Right cardiac atrium (tissue), 5 donors: ENCODE data around the gene HAP1. TPM values are rescaled to one million over a fixed set of nuclear protein-coding genes. Genes with fewer than 3 reads are reported as not detected.
"Not testable (repeated sequence)": the region's sequence is repeated elsewhere in the genome, so short reads cannot be mapped to it uniquely, and the experiment has no call there.

ENCODE experiments used
- ATAC-seq, 2 donors: fragments of 200-7000 bp; cut with Tn5 transposase; one replicate each; pipeline versions ENCODE4 v1.8.0 to v1.9.1; 2020; ENCODE audit warnings: moderate library complexity in 2 of 2, mild to moderate bottlenecking in 1 of 2
- DNase-seq, 3 donors: peaks; one replicate each; pipeline ENCODE4 v3.0.0-alpha.2; 2020
- H3K27ac ChIP-seq: one replicate; pipeline ENCODE4 v1.5.1; 2013; ENCODE audit warnings: mild to moderate bottlenecking, low read length, control low read depth, moderate library complexity
- H3K27me3 ChIP-seq: one replicate; pipeline ENCODE4 v1.6.1; 2013; ENCODE audit not compliant: control insufficient read depth, insufficient read depth
- H3K4me1 ChIP-seq: one replicate; pipeline ENCODE4 v1.6.1; 2013; ENCODE audit warnings: low read length; ENCODE audit not compliant: control insufficient read depth, insufficient read depth
- H3K4me3 ChIP-seq: one replicate; pipeline ENCODE4 v1.5.1; 2013; ENCODE audit warnings: low read length, control low read depth
- H3K9me3 ChIP-seq: one replicate; pipeline ENCODE4 v1.6.1; 2013; ENCODE audit warnings: low read length; ENCODE audit not compliant: control insufficient read depth
- WGBS: extraction: QIAGEN DNeasy Blood & Tissue Kit; methylation state at CpG from one replicate; pipeline ENCODE4 v1.1.7; 2013; 5-methylcytosine and 5-hydroxymethylcytosine counted together
- intact Hi-C, 4 donors: fragments of 100-400 bp; cut with DNase I; formaldehyde crosslinking; loops; one replicate each; pipeline versions ENCODE4 v1.11.0 to v1.14.0; 2022 to 2023
- polyA plus RNA-seq: library from polyadenylated mRNA; stranded (reverse); fragments of 200-250 nt; gene quantifications from one replicate; pipeline ENCODE4 v1.2.3, GENCODE V29; 2013
- total RNA-seq, 4 donors: library from RNA; stranded (reverse); fragmentation: NEBNext Ultra II Directional; extraction: Animal tissue kit (Norgen Biotek cat#: 25700); gene quantifications; one replicate each; pipeline ENCODE4 v1.2.1, GENCODE V29; 2021
- donor health status: healthy with polysubstance abuse.
- donor health status: DM: no; HTN: yes; CAD: no.
- donor health status: DM: no; HTN: no; CAD: no.
- donor health status: DM: no; HTN: yes; CAD: no; lungs with severe emphysema.
- donor health status: DM: yes; HTN: yes; CAD: no.

HAP1 gene
- total and polyA plus RNA-seq, 5 donors: 0.05 TPM; not detected in 4

GRCh38 chr17:41687828-41688640 is 46.4 kb downstream of the HAP1 start:
- Histone ChIP-seq H3K4me1 (peaks cover 8% of the 10 kb centered on the region), H3K27me3 (no peaks in the 10 kb centered on the region), H3K27ac (peak overlapping the region; percentile 86), H3K9me3 (no peaks in the 10 kb centered on the region), H3K4me3 (peak overlapping the region; percentile 55)
- ATAC-seq: no peak
- intact Hi-C loops: no loop called here
- 8% methylated on average over 23 of the region's 23 CpGs for WGBS
- DNase-seq: peak; percentile 64 to 84 (median 72)

GRCh38 chr17:41686281-41686680 is 48.2 kb downstream of the HAP1 start:
- 88% methylated on average over 4 of the region's 4 CpGs for WGBS
- no peak for ATAC-seq
- no peaks in the 10 kb centered on the region for H3K27me3 ChIP-seq
- intact Hi-C loops: no loop called here
- H3K4me3 ChIP-seq: no peak overlapping the region
- H3K4me1 ChIP-seq: peaks cover 8% of the 10 kb centered on the region
- no peak overlapping the region for H3K27ac ChIP-seq
- DNase-seq: no peak
- H3K9me3 ChIP-seq: no peaks in the 10 kb centered on the region

GRCh38 chr17:41685753-41686152 is 48.7 kb downstream of the HAP1 start:
- H3K9me3 ChIP-seq, DNase-seq, H3K27ac ChIP-seq, intact Hi-C loops, H3K4me1 ChIP-seq, ATAC-seq, H3K27me3 ChIP-seq, H3K4me3 ChIP-seq: not testable (repeated sequence)
- WGBS: 93% methylated on average over 13 of the region's 13 CpGs

- no peaks in the 10 kb centered on the region for H3K9me3 ChIP-seq
- intact Hi-C loops: no loop called here
- H3K27me3 ChIP-seq: no peaks in the 10 kb centered on the region
- DNase-seq (no peak), ATAC-seq (no peak)
- no peak overlapping the region for H3K27ac ChIP-seq
- H3K4me1 ChIP-seq: no peaks in the 10 kb centered on the region
- WGBS: 57% methylated on average over 4 of the region's 4 CpGs
- no peak overlapping the region for H3K4me3 ChIP-seq
Observed at GRCh38 chr17:41684035-41684434, 50.4 kb downstream of the HAP1 start.

- intact Hi-C loops: no loop called here
- H3K27ac ChIP-seq: no peak overlapping the region
- H3K4me3 ChIP-seq: no peak overlapping the region
- no peaks in the 10 kb centered on the region for H3K27me3 ChIP-seq
- H3K9me3 ChIP-seq: no peaks in the 10 kb centered on the region
- ATAC-seq (no peak), DNase-seq (no peak)
- H3K4me1 ChIP-seq: no peaks in the 10 kb centered on the region
- WGBS: 61% methylated on average over 8 of the region's 8 CpGs
Observed at GRCh38 chr17:41683441-41684007, 50.9 kb downstream of the HAP1 start.

GRCh38 chr17:41682631-41683030 is 51.8 kb downstream of the HAP1 start:
- H3K4me3 ChIP-seq: no peak overlapping the region
- ATAC-seq (no peak), DNase-seq (no peak)
- 77% methylated on average over 5 of the region's 5 CpGs for WGBS
- intact Hi-C loops: no loop called here
- no peaks in the 10 kb centered on the region for H3K9me3 ChIP-seq
- no peaks in the 10 kb centered on the region for H3K4me1 ChIP-seq
- H3K27ac ChIP-seq: no peak overlapping the region
- no peaks in the 10 kb centered on the region for H3K27me3 ChIP-seq

GRCh38 chr17:41681776-41682175 is 52.7 kb downstream of the HAP1 start:
- Histone ChIP-seq H3K27me3 (no peaks in the 10 kb centered on the region), H3K27ac (no peak overlapping the region), H3K9me3 (no peaks in the 10 kb centered on the region), H3K4me1 (no peaks in the 10 kb centered on the region), H3K4me3 (no peak overlapping the region)
- ATAC-seq (no peak), DNase-seq (no peak)
- intact Hi-C loops: no loop called here
- 86% methylated on average over 3 of the region's 3 CpGs for WGBS

GRCh38 chr17:41680426-41681040 is 53.9 kb downstream of the HAP1 start:
- no peaks in the 10 kb centered on the region for H3K9me3 ChIP-seq
- intact Hi-C loops: no loop called here
- no peak for DNase-seq
- no peak overlapping the region for H3K27ac ChIP-seq
- no peaks in the 10 kb centered on the region for H3K4me1 ChIP-seq
- ATAC-seq: no peak
- WGBS: 78% methylated on average over 10 of the region's 10 CpGs
- H3K4me3 ChIP-seq: no peak overlapping the region
- no peaks in the 10 kb centered on the region for H3K27me3 ChIP-seq

- Histone ChIP-seq H3K27ac (no peak overlapping the region), H3K4me3 (no peak overlapping the region), H3K27me3 (no peaks in the 10 kb centered on the region), H3K4me1 (no peaks in the 10 kb centered on the region), H3K9me3 (no peaks in the 10 kb centered on the region)
- 60% methylated on average over 5 of the region's 5 CpGs for WGBS
- no peak for DNase-seq
- intact Hi-C loops: no loop called here
- ATAC-seq: no peak
Observed at GRCh38 chr17:41679740-41680425, 54.6 kb downstream of the HAP1 start.

- WGBS: 38% methylated on average over 6 of the region's 6 CpGs
- DNase-seq: no peak
- no peaks in the 10 kb centered on the region for H3K27me3 ChIP-seq
- H3K4me3 ChIP-seq: peak overlapping the region; percentile 53
- H3K4me1 ChIP-seq: no peaks in the 10 kb centered on the region
- H3K9me3 ChIP-seq: no peaks in the 10 kb centered on the region
- H3K27ac ChIP-seq: peak overlapping the region; percentile 96
- peak; percentile 65 to 88 for ATAC-seq
- intact Hi-C loops: no loop called here
Observed at GRCh38 chr17:41678907-41679739, 55.3 kb downstream of the HAP1 start.
